Measurements from ENCODE around the gene PNMT. TPM values are rescaled to one million over a fixed set of nuclear protein-coding genes. Genes with fewer than 3 reads are reported as not detected.

Gene PNMT
- total and polyA plus RNA-seq, 2 of the 13 experiments (the other 11 are each of a cell fraction or from before 2014, with no cell fraction given) = 0.25 TPM; not detected in 1

DNA sequence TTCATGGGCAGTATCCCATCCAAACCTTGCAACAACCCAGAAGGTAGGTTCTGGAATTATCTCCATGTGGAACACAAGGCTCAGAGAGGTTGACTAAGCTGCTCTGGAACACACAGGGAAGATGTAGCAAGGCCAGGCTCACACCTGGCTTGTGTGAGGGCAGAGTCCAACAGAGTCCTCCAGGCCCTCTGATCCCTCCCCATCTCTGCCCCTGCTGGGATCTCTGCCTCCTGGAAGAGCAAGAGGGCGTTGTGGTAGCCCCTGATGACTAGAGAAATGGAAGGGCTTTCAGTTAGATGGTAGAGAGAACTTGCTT lies 48.5 kb upstream of the PNMT start (continued):
- TF ChIP-seq, protein P1, sequence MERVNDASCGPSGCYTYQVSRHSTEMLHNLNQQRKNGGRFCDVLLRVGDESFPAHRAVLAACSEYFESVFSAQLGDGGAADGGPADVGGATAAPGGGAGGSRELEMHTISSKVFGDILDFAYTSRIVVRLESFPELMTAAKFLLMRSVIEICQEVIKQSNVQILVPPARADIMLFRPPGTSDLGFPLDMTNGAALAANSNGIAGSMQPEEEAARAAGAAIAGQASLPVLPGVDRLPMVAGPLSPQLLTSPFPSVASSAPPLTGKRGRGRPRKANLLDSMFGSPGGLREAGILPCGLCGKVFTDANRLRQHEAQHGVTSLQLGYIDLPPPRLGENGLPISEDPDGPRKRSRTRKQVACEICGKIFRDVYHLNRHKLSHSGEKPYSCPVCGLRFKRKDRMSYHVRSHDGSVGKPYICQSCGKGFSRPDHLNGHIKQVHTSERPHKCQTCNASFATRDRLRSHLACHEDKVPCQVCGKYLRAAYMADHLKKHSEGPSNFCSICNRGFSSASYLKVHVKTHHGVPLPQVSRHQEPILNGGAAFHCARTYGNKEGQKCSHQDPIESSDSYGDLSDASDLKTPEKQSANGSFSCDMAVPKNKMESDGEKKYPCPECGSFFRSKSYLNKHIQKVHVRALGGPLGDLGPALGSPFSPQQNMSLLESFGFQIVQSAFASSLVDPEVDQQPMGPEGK (CRISPR knock-in tag; IDR thresholded peaks at IDR 0.05) = peak; percentile 4; the same call in 1 of the 2 replicates
- peak; percentile 87 for TF ChIP-seq ZNF263 (CRISPR knock-in tag; IDR thresholded peaks at IDR 0.05)
- no peak for TF ChIP-seq RBM22 (optimal IDR thresholded peaks at IDR 0.05; ENCODE audit: low read length)
- TF ChIP-seq ZBTB7A (CRISPR knock-in tag; IDR thresholded peaks at IDR 0.05) = peak; percentile 11; the same call in 1 of the 2 replicates
- TF ChIP-seq ZMYM3 (CRISPR knock-in tag; IDR thresholded peaks at IDR 0.05) = peak; percentile 97
- TF ChIP-seq, protein P2, sequence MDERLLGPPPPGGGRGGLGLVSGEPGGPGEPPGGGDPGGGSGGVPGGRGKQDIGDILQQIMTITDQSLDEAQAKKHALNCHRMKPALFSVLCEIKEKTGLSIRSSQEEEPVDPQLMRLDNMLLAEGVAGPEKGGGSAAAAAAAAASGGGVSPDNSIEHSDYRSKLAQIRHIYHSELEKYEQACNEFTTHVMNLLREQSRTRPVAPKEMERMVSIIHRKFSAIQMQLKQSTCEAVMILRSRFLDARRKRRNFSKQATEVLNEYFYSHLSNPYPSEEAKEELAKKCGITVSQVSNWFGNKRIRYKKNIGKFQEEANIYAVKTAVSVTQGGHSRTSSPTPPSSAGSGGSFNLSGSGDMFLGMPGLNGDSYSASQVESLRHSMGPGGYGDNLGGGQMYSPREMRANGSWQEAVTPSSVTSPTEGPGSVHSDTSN (CRISPR knock-in tag; IDR thresholded peaks at IDR 0.05) = no peak
- TF ChIP-seq CBX1 (IDR thresholded peaks at IDR 0.05; ENCODE audit: low read depth) = peak; percentile 34
- TF ChIP-seq SSRP1 (CRISPR knock-in tag; IDR thresholded peaks at IDR 0.05) = 0 out of 2 replicates have a peak, but pooled peaks have one; percentile 46
- peak; percentile 53; the same call in 1 of the 2 replicates for TF ChIP-seq HDAC2 (CRISPR knock-in tag; IDR thresholded peaks at IDR 0.05)
- TF ChIP-seq ELF4 (CRISPR knock-in tag; IDR thresholded peaks at IDR 0.05; ENCODE audit: borderline replicate concordance) = no peak
- TF ChIP-seq GTF3A (CRISPR knock-in tag; conservative IDR thresholded peaks at IDR 0.05) = no peak
- no peak for TF ChIP-seq GABPA (IDR thresholded peaks at IDR 0.05; ENCODE audit: low read depth, low read length)
- no peak for TF ChIP-seq GABPA (CRISPR knock-in tag; IDR thresholded peaks at IDR 0.05; ENCODE audit: low read depth)
- no peak for TF ChIP-seq ISX (CRISPR knock-in tag; conservative IDR thresholded peaks at IDR 0.05)
- TF ChIP-seq REPIN1 (CRISPR knock-in tag; IDR thresholded peaks at IDR 0.05; ENCODE audit: borderline replicate concordance, low read depth) = 0 out of 2 replicates have a peak, but pooled peaks have one; percentile 1
- peak; percentile 49; the same call in 1 of the 2 replicates for TF ChIP-seq TBX3 (IDR thresholded peaks at IDR 0.05; ENCODE audit: borderline replicate concordance)
- TF ChIP-seq CBX5 (CRISPR knock-in tag; IDR thresholded peaks at IDR 0.05; ENCODE audit: borderline replicate concordance) = 0 out of 2 replicates have a peak, but pooled peaks have one; percentile 61
- TF ChIP-seq GABPB1 (CRISPR knock-in tag; IDR thresholded peaks at IDR 0.05) = no peak
- TF ChIP-seq ZFP36 (IDR thresholded peaks at IDR 0.05; ENCODE audit: borderline replicate concordance, low read depth, low read length, partially characterized antibody) = peak; percentile 80
- TF ChIP-seq ZNF12 (CRISPR knock-in tag; IDR thresholded peaks at IDR 0.05) = peak; percentile 79; the same call in 1 of the 2 replicates
- TF ChIP-seq, protein P3, sequence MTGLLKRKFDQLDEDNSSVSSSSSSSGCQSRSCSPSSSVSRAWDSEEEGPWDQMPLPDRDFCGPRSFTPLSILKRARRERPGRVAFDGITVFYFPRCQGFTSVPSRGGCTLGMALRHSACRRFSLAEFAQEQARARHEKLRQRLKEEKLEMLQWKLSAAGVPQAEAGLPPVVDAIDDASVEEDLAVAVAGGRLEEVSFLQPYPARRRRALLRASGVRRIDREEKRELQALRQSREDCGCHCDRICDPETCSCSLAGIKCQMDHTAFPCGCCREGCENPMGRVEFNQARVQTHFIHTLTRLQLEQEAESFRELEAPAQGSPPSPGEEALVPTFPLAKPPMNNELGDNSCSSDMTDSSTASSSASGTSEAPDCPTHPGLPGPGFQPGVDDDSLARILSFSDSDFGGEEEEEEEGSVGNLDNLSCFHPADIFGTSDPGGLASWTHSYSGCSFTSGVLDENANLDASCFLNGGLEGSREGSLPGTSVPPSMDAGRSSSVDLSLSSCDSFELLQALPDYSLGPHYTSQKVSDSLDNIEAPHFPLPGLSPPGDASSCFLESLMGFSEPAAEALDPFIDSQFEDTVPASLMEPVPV (CRISPR knock-in tag; IDR thresholded peaks at IDR 0.05) = no peak
- TF ChIP-seq TMF1 (CRISPR knock-in tag; IDR thresholded peaks at IDR 0.05; ENCODE audit: low read depth) = no peak
- TF ChIP-seq, protein P4, sequence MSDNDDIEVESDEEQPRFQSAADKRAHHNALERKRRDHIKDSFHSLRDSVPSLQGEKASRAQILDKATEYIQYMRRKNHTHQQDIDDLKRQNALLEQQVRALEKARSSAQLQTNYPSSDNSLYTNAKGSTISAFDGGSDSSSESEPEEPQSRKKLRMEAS (IDR thresholded peaks at IDR 0.05) = peak; percentile 52; the same call in 1 of the 2 replicates
- 0 out of 2 replicates have a peak, but pooled peaks have one; percentile 18 for TF ChIP-seq SALL1 (CRISPR knock-in tag; IDR thresholded peaks at IDR 0.05)
- peak; percentile 99 for TF ChIP-seq ZNF768 (CRISPR knock-in tag; IDR thresholded peaks at IDR 0.05)
- peak; percentile 75 for TF ChIP-seq HNF4A (CRISPR knock-in tag; IDR thresholded peaks at IDR 0.05)
- peak; percentile 28; the same call in 1 of the 2 replicates for TF ChIP-seq SAP130 (CRISPR knock-in tag; IDR thresholded peaks at IDR 0.05; ENCODE audit: low read depth)
